Stimulated activated CD4-positive, alpha-beta T cell treated with anti-CD3 and anti-CD28 coated beads, Interleukin-4, amount 100 ng/mL, for 4 hours (primary cell): ENCODE measurements around the gene NTN5.

Experiments used
- DNase-seq, 2 experiments: peaks; one replicate each; pipeline ENCODE4 v3.0.0-alpha.2; 2020

The NTN5 gene

DNA sequence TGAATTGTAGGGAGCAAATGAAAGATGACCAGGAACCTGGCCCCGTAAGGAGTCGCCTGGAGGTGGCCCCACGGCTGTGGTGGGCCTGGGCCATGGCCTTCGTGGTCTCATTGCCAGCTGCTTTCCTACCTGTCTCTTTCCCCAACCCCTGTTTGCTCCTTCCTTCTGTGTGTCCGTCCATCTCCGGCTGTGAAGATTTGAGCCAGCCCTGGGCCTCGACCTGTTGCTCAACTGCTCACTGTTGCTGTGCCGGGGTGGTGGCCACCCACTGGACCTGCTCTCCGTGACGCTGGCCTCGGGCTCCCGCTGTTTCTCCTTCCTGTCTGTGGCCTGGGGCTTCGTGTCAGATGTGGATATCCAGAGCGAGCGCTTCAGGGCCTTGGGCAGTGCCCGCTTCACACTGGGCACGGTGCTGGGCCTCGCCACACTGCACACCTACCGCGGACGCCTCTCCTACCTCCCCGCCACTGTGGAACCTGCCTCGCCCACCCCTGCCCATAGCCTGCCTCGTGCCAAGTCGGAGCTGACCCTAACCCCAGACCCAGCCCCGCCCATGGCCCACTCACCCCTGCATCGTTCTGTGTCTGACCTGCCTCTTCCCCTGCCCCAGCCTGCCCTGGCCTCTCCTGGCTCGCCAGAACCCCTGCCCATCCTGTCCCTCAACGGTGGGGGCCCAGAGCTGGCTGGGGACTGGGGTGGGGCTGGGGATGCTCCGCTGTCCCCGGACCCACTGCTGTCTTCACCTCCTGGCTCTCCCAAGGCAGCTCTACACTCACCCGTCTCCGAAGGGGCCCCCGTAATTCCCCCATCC, 44.1 kb downstream of the NTN5 start:
- DNase-seq, result no peak

- DNase-seq, result no peak
These were observed 44.9 kb downstream of the NTN5 start for GRCh38 chr19:48627865-48628314.

- DNase-seq, result no peak
These were observed 45.5 kb downstream of the NTN5 start for GRCh38 chr19:48627201-48627864.

DNA sequence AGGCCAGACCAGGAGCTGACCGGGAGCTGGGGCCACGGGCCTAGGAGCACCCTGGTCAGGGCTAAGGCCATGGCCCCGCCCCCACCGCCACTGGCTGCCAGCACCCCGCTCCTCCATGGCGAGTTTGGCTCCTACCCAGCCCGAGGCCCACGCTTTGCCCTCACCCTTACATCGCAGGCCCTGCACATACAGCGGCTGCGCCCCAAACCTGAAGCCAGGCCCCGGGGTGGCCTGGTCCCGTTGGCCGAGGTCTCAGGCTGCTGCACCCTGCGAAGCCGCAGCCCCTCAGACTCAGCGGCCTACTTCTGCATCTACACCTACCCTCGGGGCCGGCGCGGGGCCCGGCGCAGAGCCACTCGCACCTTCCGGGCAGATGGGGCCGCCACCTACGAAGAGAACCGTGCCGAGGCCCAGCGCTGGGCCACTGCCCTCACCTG, 46.9 kb downstream of the NTN5 start:
- DNase-seq, result no peak

- DNase-seq, result no peak
These were observed 47.8 kb downstream of the NTN5 start for GRCh38 chr19:48624791-48625723.

GRCh38 chr19:48624067-48624594, 48.7 kb downstream of the NTN5 start:
- DNase-seq, result peak; percentile 96 to 98

DNA sequence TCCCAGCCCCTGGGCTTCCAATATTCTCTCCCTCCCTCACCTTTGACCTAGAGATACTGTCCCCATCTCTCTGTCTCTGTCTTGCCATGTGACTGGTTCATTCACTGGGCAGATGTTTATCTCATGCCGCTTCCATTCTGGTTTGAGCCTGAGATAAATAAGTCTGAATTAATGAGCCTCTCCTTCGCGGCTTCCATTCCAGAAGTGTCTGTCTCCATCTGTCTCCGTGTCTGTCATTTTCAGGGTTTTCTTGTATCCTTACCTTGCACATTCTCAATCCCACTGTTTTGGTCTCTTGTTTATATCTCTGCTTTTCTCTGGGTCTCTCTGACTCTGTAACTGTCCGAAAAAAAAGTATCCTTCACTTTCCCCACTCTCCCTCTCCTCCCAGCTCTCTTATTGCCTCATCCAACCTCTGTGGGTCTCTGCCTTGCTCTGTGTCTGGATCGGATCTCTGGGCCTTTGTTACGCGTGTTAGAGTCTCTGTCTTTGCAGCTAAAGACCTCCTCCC, 49.2 kb downstream of the NTN5 start:
- DNase-seq, result no peak

GRCh38 chr19:48619692-48620585, 52.9 kb downstream of the NTN5 start:
- no peak for DNase-seq

GRCh38 chr19:48618916-48619691, 53.7 kb downstream of the NTN5 start, which contains the start of the genes RPL18 and SPHK2:
RPL18 (minus strand) TSS chr19:48619178; CDS start chr19:48619143, 35 bp downstream.
SPHK2 (plus strand) TSS chr19:48619506; CDS start chr19:48620515, 1,009 bp downstream.
- peak; percentile 94 to 95 for DNase-seq

DNA sequence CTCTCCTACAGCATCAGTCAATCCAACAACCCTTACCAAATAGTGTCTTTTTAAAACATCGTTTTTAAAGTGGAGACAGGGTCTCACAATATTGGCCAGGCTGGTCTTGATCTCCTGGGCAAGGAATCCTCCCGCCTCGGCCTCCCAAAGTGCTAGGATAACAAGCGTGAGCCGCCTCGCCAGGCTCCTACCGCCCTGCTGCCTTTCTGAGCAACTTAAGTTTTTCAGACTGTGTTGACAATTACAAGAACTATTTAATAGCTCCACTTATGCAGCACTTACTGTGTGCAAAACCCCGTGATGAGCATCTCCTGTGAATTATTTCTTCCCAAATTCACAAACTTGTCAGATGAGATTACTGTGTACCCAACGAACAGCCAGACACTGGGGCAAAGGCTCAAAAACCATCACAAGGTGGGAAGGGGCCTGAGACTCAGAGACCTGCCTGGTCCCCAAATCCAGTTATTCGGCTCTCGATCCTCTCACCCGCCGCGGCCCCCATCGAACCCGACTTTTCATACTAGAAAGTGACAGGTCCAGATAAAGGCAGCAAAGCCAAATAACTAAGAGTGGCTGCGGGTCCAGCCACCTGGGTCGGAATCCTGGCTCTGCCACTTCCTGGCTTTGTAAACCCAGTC, 54.4 kb downstream of the NTN5 start:
- DNase-seq, result no peak

- DNase-seq, result no peak
These were observed 55.5 kb downstream of the NTN5 start for GRCh38 chr19:48617146-48617937.

GRCh38 chr19:48616491-48617056, 56.2 kb downstream of the NTN5 start:
- DNase-seq, result no peak

GRCh38 chr19:48616041-48616436, 56.8 kb downstream of the NTN5 start:
- DNase-seq, result no peak

DNA sequence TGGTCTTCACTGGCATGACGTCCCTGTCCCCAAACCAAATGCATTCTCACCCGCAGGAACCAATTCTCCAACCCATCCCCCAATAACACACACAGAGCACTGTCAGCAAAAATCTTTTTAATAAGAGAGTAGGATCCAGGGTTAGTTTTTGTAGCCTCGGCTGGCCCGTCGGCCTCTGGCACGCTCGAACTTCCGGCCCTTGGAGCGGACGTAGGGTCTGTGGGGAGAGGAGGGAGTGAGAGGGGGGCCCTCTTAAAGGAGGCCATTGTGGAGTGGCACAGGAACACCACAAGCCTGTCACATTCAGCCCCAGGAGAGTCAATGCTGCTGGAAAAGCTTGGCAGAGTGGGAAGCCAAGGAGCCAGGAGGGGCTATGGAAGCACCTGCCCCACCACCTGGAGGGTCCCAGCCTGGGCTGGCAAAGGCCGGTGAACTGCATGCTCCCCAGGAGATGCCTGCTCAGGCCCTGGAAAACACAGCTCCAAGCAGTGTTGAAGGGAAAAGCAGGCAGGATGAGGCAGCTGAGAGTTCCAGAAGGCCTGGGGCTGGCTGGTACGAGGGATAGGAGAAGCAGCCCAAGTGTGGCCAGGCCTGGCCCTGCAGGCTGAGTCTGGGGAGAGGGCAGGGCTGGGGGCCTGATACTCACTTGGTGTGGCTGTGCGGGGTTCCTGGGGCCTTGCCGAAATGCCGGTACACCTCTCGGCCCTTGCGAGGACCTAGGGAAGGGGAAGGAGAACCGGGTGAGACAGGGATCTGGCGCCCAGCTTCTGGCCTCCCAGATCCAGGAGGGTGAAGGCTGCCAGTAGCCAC, 57.4 kb downstream of the NTN5 start:
- DNase-seq, result no peak

- DNase-seq, result no peak
These were observed 58.2 kb downstream of the NTN5 start, which contains the start of gene FAM83E for GRCh38 chr19:48614436-48615230. FAM83E (minus strand) TSS chr19:48615076; CDS start chr19:48613372, 1,704 bp downstream.

- no peak for DNase-seq
These were observed 58.9 kb downstream of the NTN5 start for GRCh38 chr19:48613852-48614435.
